Esophagus (tissue), 2 donors: ENCODE results near the gene HJURP. TPM values are rescaled to one million over a fixed set of nuclear protein-coding genes. Genes with fewer than 3 reads are reported as not detected.

Source experiments
- H3K27ac ChIP-seq, 2 donors: one replicate each; pipeline ENCODE4 v1.5.1; 2013; ENCODE audit warnings: low read depth in 2 of 2, mild to moderate bottlenecking in 2 of 2, inconsistent platforms in 1 of 2, low read length in 1 of 2, moderate library complexity in 1 of 2
- H3K27me3 ChIP-seq, 2 donors: one replicate each; pipeline ENCODE4 v1.6.1; 2013; ENCODE audit warnings: low read length in 2 of 2, control low read depth in 1 of 2, mild to moderate bottlenecking in 1 of 2; ENCODE audit not compliant: insufficient read depth in 2 of 2, control insufficient read depth in 1 of 2
- H3K36me3 ChIP-seq, 2 donors: one replicate each; pipeline ENCODE4 v1.6.1; 2013; ENCODE audit warnings: low read length in 1 of 2; ENCODE audit not compliant: control insufficient read depth in 2 of 2, insufficient read depth in 2 of 2
- H3K4me1 ChIP-seq, 2 donors: one replicate each; pipeline ENCODE4 v1.6.1; 2013; ENCODE audit warnings: low read length in 1 of 2; ENCODE audit not compliant: control insufficient read depth in 2 of 2, insufficient read depth in 2 of 2
- H3K4me3 ChIP-seq, 2 donors: one replicate each; pipeline ENCODE4 v1.5.1; 2013; ENCODE audit warnings: low read length in 2 of 2, mild to moderate bottlenecking in 2 of 2, low read depth in 1 of 2, moderate library complexity in 1 of 2
- H3K9me3 ChIP-seq, 2 donors: one replicate each; pipeline ENCODE4 v1.6.1; 2013; ENCODE audit warnings: mild to moderate bottlenecking in 2 of 2, low read depth in 1 of 2, low read length in 1 of 2, moderate library complexity in 1 of 2; ENCODE audit not compliant: control insufficient read depth in 2 of 2, insufficient read depth in 1 of 2
- WGBS, 2 donors: extraction: QIAGEN DNeasy Blood & Tissue Kit; methylation state at CpG; one replicate each; pipeline ENCODE4 v1.1.7; 2013; 5-methylcytosine and 5-hydroxymethylcytosine counted together
- polyA plus RNA-seq, 2 donors: library from polyadenylated mRNA; stranded (reverse); fragments of 200-250 nt; gene quantifications; one replicate each; pipeline ENCODE4 v1.2.3, GENCODE V29; 2013
- donor health status: healthy with polysubstance abuse.
- donor health status: Bipolar disorder and iron deficiency.

The HJURP gene
- polyA plus RNA-seq, 2 donors: 6.6 to 9.5 TPM

DNA sequence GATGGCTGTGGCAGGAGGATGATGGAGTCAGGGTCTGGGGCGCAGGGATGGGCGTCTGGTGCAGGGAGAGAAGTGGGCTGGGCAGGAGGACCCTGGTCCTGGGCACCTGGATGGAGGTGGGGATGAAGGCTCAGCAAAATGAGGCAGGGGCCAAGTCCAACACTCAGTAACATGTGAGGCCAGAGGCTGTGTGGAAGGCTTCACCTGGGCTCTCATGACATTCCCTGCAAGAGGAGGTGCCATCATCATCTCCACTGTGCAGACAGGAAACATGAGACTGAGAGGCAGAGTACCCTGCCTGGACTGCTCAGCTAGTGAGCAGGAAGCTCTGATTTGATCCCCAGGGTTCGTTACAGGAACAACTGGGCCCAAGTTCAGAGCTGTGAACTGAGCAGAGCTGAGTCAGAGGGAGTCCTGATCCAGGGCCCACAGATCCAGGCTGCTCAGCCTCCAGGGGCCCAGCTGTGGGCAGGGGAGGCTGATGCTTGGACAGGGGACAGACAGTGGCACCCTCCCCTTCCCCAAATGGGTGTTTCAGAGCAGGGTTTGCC lies 36.9 kb downstream of the HJURP start:
- H3K4me3 ChIP-seq: no peak overlapping the region
- no peaks in the 10 kb centered on the region for H3K27me3 ChIP-seq
- H3K4me1 ChIP-seq: peaks cover 0 to 2% of the 10 kb centered on the region in 2 donors
- peaks cover 0 to 2% of the 10 kb centered on the region in 2 donors for H3K9me3 ChIP-seq
- 74 to 80% methylated on average over 3 of the region's 3 CpGs for WGBS, 2 donors
- H3K27ac ChIP-seq: no peak overlapping the region
- H3K36me3 ChIP-seq: no peaks in the 10 kb centered on the region

DNA sequence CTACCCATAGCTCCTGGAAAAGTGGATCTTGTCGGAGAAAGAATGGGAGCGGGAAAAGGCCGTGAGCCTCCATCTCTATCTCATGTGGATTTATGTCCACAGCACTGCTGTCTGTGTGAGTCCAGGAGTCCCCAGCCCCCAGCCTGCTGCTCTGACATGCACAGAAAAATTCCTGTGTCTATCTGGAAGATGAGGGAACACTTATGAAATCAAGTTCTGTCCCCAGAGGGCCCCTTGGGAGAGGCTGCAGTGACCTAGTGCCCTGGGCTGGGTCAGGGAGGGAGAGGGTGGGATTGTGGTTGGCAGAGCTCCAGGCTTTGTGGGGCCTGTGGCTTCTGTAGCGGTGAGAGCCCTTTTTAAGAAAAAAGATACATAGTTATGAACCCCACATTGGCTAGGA lies 37.6 kb downstream of the HJURP start:
- 81 to 88% methylated on average over 4 of the region's 4 CpGs for WGBS, 2 donors
- Histone ChIP-seq H3K36me3 (no peaks in the 10 kb centered on the region), H3K27ac (no peak overlapping the region), H3K27me3 (no peaks in the 10 kb centered on the region), H3K4me3 (no peak overlapping the region), H3K9me3 (peaks cover 0 to 2% of the 10 kb centered on the region in 2 donors), H3K4me1 (peaks cover 0 to 2% of the 10 kb centered on the region in 2 donors)

DNA sequence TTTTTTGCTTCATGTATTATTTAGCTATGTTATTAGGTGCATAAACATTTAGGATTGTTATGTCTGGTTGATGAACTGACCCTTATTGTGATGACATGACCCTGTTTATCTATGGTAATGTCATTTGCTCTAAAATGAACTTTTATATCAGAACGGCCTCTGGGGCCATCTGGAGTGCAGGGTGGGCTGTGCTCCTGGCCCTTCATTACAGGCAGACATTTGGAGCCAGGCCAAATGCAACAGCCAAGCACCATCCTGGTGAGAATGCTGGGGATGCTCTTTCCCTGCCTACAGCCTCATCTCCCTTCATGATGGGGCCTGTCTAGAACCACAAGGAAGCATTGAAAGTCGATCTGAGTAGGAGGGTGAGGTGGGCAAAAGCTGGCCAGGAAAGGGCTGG lies 38.0 kb downstream of the HJURP start:
- Histone ChIP-seq H3K27ac (no peak overlapping the region), H3K4me3 (no peak overlapping the region), H3K36me3 (no peaks in the 10 kb centered on the region), H3K4me1 (peaks cover 0 to 2% of the 10 kb centered on the region in 2 donors), H3K27me3 (no peaks in the 10 kb centered on the region), H3K9me3 (peaks cover 0 to 3% of the 10 kb centered on the region in 2 donors)
- 55 to 58% methylated on average over 2 of the region's 2 CpGs for WGBS, 2 donors

DNA sequence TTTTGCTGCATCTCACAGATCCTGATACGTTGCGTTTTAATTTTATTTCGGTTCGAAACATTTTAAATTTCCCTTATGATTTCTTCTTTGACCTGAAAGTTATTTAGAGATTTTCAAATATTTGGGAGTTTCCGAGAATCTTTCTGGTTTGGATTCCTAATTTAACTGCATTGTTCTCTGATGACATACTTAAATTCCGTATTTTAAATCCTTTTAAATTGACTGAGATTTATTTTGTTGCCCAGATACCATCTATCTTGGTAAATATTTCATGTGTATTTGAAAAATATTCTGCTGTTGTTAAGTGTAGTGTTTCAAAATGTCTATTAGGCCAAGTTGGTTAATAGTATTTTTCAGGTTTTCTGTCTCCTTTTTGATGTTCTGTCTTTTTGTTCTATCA lies 38.5 kb downstream of the HJURP start:
- no peak overlapping the region for H3K27ac ChIP-seq
- no peaks in the 10 kb centered on the region for H3K36me3 ChIP-seq
- no peaks in the 10 kb centered on the region for H3K27me3 ChIP-seq
- H3K4me3 ChIP-seq: no peak overlapping the region
- WGBS, 2 donors: 76 to 84% methylated on average over 6 of the region's 6 CpGs
- peaks cover 0 to 2% of the 10 kb centered on the region in 2 donors for H3K4me1 ChIP-seq
- H3K9me3 ChIP-seq: peaks cover 0 to 5% of the 10 kb centered on the region in 2 donors

DNA sequence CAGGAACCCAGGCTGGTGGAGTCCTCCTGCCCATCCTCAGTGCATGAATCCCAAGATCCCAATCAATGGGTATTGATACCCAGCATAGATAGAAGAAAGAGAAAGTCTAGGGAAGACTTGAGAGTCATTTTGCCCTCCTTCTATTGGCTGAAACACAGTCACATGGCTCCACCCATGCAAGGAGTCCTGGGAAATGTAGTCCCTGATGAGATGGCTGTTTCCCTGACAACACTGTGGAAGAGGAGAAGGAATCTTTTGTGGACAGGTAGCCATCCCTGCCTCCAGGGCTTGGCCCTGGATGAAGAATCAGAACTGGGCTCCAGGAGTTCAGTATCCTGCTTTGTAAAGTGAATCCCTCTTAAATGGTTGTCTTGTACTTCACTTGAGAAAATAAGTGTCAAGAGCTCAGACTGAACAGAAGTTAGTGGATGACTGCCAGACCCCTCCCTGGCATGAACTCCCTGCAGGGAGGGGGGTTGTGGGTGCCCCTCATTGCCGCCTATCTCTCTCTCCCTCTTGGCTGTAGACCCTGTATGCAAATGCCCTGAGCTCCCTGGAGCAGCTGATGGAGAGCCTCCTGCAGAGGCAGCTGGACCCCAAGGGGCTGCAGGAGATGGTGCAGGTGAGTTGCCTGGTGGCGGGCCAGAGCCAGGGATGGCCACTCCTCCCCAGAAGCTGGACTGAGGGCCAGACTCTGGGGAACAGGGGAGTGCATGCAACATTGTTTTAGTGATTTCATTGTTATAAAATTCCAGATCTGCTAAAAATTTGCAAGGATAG lies 40.1 kb downstream of the HJURP start:
- 62% methylated on average over 2 of the region's 2 CpGs for WGBS, 2 donors
- H3K4me3 ChIP-seq: no peak overlapping the region
- H3K27me3 ChIP-seq: no peaks in the 10 kb centered on the region

DNA sequence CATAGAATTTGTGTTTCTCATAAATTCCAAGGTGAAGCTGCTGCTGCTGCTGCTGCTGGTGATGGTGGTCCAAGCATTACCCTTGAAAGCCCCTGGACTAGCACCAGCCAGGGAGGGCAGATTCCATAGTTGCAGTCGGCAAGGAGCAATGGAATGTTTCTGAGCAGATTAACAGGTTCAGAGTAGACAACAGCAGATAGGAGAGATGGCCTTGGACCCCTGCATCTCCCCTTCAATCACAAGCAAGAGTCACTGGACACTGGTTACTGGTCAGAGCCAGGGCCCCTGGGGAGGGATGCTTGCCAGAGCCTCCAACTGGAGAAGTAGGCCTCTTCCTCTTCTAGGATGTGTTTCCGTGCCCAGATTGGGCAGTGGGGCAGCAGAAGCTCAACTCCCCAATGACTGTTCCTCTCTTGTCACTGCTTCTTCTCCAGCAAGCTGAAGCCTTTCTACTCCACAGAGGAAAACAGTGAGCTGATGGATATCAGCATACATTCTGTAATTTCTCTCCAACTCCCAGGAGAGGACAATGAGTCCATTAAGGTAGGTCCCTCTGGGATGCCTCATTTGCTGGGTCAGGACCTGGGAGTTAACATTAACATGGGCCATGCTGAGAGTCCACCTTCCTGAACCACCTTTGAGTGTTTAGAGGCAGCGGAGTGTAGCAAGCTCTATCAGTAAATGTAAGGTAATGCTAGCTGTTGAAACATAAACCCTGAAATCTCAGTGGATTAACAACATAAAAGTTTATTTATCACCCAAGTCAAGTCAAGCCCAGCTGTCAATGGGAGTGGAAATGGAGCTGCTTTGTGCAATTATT lies 40.9 kb downstream of the HJURP start:
- H3K4me1 ChIP-seq: peaks cover 0 to 2% of the 10 kb centered on the region in 2 donors
- no peaks in the 10 kb centered on the region for H3K36me3 ChIP-seq
- H3K9me3 ChIP-seq: peaks cover 0 to 5% of the 10 kb centered on the region in 2 donors
- 81 to 88% methylated on average over 3 of the region's 3 CpGs for WGBS, 2 donors
- no peaks in the 10 kb centered on the region for H3K27me3 ChIP-seq
- no peak overlapping the region for H3K4me3 ChIP-seq
- no peak overlapping the region for H3K27ac ChIP-seq

More for the DNA sequence above, 40.1 kb downstream of the HJURP start:
- Histone ChIP-seq H3K36me3 (no peaks in the 10 kb centered on the region), H3K4me1 (peaks cover 0 to 2% of the 10 kb centered on the region in 2 donors), H3K27ac (no peak overlapping the region), H3K9me3 (peaks cover 0 to 5% of the 10 kb centered on the region in 2 donors)

- WGBS, 2 donors: 86 to 91% methylated on average over 8 of the region's 8 CpGs
Measured at GRCh38 chr2:233811732-233812131, 42.6 kb downstream of the HJURP start.

DNA sequence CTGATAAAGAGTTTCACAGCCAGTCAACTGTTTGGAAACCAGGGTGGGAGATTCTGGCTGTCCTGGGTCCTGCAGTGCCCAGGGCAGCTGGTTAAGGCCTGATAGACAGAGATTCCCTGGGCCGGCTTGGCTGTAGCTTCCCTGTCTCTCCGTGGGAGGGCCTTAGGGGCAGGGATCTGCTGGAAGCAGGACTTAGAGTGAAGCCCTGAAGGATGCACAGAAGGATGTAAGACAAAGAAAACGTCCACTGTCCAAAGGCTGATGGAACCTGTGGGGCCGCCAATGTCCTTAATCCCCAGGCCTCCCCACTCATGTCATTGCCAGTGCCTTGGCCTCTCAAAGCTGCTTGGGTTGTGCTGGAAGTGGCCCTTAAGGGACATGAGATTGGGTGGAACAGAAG lies 43.2 kb downstream of the HJURP start:
- H3K36me3 ChIP-seq: no peaks in the 10 kb centered on the region
- 70 to 86% methylated on average over 4 of the region's 4 CpGs for WGBS, 2 donors

More at GRCh38 chr2:233811732-233812131, 42.6 kb downstream of the HJURP start:
- no peaks in the 10 kb centered on the region for H3K27me3 ChIP-seq
- no peak overlapping the region for H3K27ac ChIP-seq
- H3K36me3 ChIP-seq: no peaks in the 10 kb centered on the region
- peaks cover 0 to 5% of the 10 kb centered on the region in 2 donors for H3K9me3 ChIP-seq
- no peaks in the 10 kb centered on the region for H3K4me1 ChIP-seq
- H3K4me3 ChIP-seq: no peak overlapping the region

DNA sequence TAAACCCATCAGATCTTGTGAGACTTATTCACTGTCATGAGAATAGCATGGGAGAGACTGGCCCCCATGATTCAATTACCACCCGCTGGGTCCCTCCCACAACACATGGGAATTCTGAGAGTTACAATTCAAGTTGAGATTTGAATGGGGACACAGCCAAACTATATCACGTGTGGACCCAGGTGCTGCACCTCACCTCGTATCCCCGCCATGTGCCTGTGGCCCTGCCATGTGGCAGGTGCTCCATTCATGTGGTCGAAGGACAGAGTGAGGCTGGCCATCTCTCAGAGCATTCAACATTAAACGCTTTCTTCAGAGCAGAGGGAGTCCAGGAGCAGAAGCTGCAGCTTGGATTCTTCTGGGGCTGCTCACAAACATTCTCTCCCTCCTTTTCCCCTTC lies 44.0 kb downstream of the HJURP start:
- Histone ChIP-seq H3K4me3 (no peak overlapping the region), H3K27ac (no peak overlapping the region), H3K27me3 (no peaks in the 10 kb centered on the region), H3K36me3 (no peaks in the 10 kb centered on the region), H3K4me1 (no peaks in the 10 kb centered on the region), H3K9me3 (peaks cover 0 to 2% of the 10 kb centered on the region in 2 donors)
- WGBS, 2 donors: 83 to 89% methylated on average over 6 of the region's 6 CpGs

More for the DNA sequence above, 43.2 kb downstream of the HJURP start:
- Histone ChIP-seq H3K4me1 (no peaks in the 10 kb centered on the region), H3K27me3 (no peaks in the 10 kb centered on the region), H3K27ac (no peak overlapping the region), H3K9me3 (peaks cover 0 to 2% of the 10 kb centered on the region in 2 donors), H3K4me3 (no peak overlapping the region)
